HepG2 (cell line): ENCODE measurements around the gene TBC1D24. TPM values are rescaled to one million over a fixed set of nuclear protein-coding genes. Genes with fewer than 3 reads are reported as not detected.

Source experiments
- EHMT2 ChIP-seq: fragments of 200-600 bp; sonication (generic); IDR thresholded peaks from 2 replicates; pipeline ENCODE4 v1.7.0; 2017; ENCODE audit warnings: antibody characterized with exemption, low read depth, low read length, borderline replicate concordance
- HOXD1 ChIP-seq: sonication (generic); formaldehyde crosslinking; IDR thresholded peaks from 2 replicates; pipeline ENCODE4 v1.5.0; 2020; ENCODE audit warnings: missing genetic modification reagents
- IKZF1 ChIP-seq: fragments of 450-650 bp; IDR thresholded peaks from 2 replicates; pipeline ENCODE4 v1.7.1; 2016
- NR2F1 ChIP-seq, 2 experiments: fragments of 450-650 bp in 1 of 2; formaldehyde crosslinking in 1 of 2; IDR thresholded peaks; 2 replicates each; pipeline versions ENCODE4 v1.5.0 to v1.6.1; 2016 to 2020; ENCODE audit warnings: mild to moderate bottlenecking in 1 of 2, missing compliant biosample characterization in 1 of 2, missing genetic modification reagents in 1 of 2, moderate library complexity in 1 of 2
- NR2F6 ChIP-seq, 2 experiments: IDR thresholded peaks; 2 replicates each; pipeline ENCODE4 v1.6.1; 2016; ENCODE audit warnings: antibody characterized with exemption in 1 of 2, mild to moderate bottlenecking in 1 of 2
- PCBP1 ChIP-seq: fragments of 200-400 bp; formaldehyde crosslinking; IDR thresholded peaks from 2 replicates; pipeline ENCODE4 v1.6.1; 2017; ENCODE audit warnings: mild to moderate bottlenecking, low read depth, low read length, borderline replicate concordance
- PLSCR1 ChIP-seq: sonication (generic); formaldehyde crosslinking; IDR thresholded peaks from 2 replicates; pipeline ENCODE4 v1.5.0; 2020; ENCODE audit warnings: missing genetic modification reagents, mild to moderate bottlenecking, borderline replicate concordance
- RFX1 ChIP-seq: fragments of 450-650 bp; IDR thresholded peaks from 2 replicates; pipeline ENCODE4 v1.6.1; 2017
- SOX6 ChIP-seq, 2 experiments: fragments of 450-650 bp in 1 of 2; sonication (generic) in 1 of 2; formaldehyde crosslinking in 1 of 2; IDR thresholded peaks; 2 replicates each; pipeline versions ENCODE4 v1.4.0 to v1.6.1; 2017 to 2020; ENCODE audit warnings: antibody characterized with exemption in 1 of 2, mild to moderate bottlenecking in 1 of 2, missing genetic modification reagents in 1 of 2
- TAF1 ChIP-seq: sonication (generic); formaldehyde crosslinking; IDR thresholded peaks from 2 replicates; pipeline ENCODE4 v1.4.0; 2020; ENCODE audit warnings: missing genetic modification reagents
- TCF12 ChIP-seq, 2 experiments: fragments of 450-650 bp in 1 of 2; sonication (generic) in 1 of 2; formaldehyde crosslinking in 1 of 2; IDR thresholded peaks; 2 replicates each; pipeline versions ENCODE4 v1.6.1 to v1.8.0; 2017 to 2022; ENCODE audit warnings: antibody characterized with exemption in 1 of 2, mild to moderate bottlenecking in 1 of 2, missing genetic modification reagents in 1 of 2, moderate library complexity in 1 of 2
- TFDP2 ChIP-seq: sonication (generic); formaldehyde crosslinking; IDR thresholded peaks from 2 replicates; pipeline ENCODE4 v1.4.0; 2020; ENCODE audit warnings: missing genetic modification reagents
- THAP11 ChIP-seq: IDR thresholded peaks from 2 replicates; pipeline ENCODE4 v1.6.1; 2016; ENCODE audit warnings: missing biosample characterization, missing genetic modification reagents
- U2AF2 ChIP-seq: fragments of 200-400 bp; formaldehyde crosslinking; IDR thresholded peaks from 2 replicates; pipeline ENCODE4 v1.6.1; 2017; ENCODE audit warnings: low read depth, mild to moderate bottlenecking, low read length
- UBTF ChIP-seq: sonication (generic); formaldehyde crosslinking; IDR thresholded peaks from 2 replicates; pipeline ENCODE4 v1.4.0; 2020; ENCODE audit warnings: mild to moderate bottlenecking, missing genetic modification reagents
- ZFY ChIP-seq: sonication (generic); formaldehyde crosslinking; IDR thresholded peaks from 2 replicates; pipeline ENCODE4 v1.4.0; 2020; ENCODE audit warnings: missing genetic modification reagents
- ZNF121 ChIP-seq: sonication (generic); formaldehyde crosslinking; IDR thresholded peaks from 2 replicates; pipeline ENCODE4 v1.5.0; 2020; ENCODE audit warnings: mild to moderate bottlenecking, missing genetic modification reagents
- ZNF296 ChIP-seq: sonication (generic); formaldehyde crosslinking; conservative IDR thresholded peaks from 2 replicates; pipeline ENCODE4 v1.5.0; 2020; ENCODE audit warnings: mild to moderate bottlenecking, missing genetic modification reagents
- ZNF326 ChIP-seq: sonication (generic); formaldehyde crosslinking; IDR thresholded peaks from 2 replicates; pipeline ENCODE4 v1.4.0; 2020; ENCODE audit warnings: missing genetic modification reagents, borderline replicate concordance
- ZNF770 ChIP-seq: sonication (generic); formaldehyde crosslinking; IDR thresholded peaks from 2 replicates; pipeline ENCODE4 v1.5.0; 2020; ENCODE audit warnings: mild to moderate bottlenecking, missing genetic modification reagents
- ZNF772 ChIP-seq: sonication (generic); formaldehyde crosslinking; IDR thresholded peaks from 2 replicates; pipeline ENCODE4 v1.5.0; 2020; ENCODE audit warnings: mild to moderate bottlenecking, missing genetic modification reagents
- ZNF777 ChIP-seq: sonication (generic); formaldehyde crosslinking; IDR thresholded peaks from 2 replicates; pipeline ENCODE4 v1.4.0; 2020; ENCODE audit warnings: missing genetic modification reagents
- ZZZ3 ChIP-seq: sonication (generic); formaldehyde crosslinking; IDR thresholded peaks from 2 replicates; pipeline ENCODE4 v1.4.0; 2020; ENCODE audit warnings: missing genetic modification reagents, mild to moderate bottlenecking, borderline replicate concordance
- polyA plus RNA-seq, 8 experiments: library from polyadenylated mRNA; depleted of rRNA in 3 of 8; stranded (reverse) in 7 of 8; unstranded in 1 of 8; fragments of >200 nt; fragmentation: Illumina TruSeq in 4 of 8; extraction: Trizol in 4 of 8; gene quantifications; 2 replicates each; pipeline versions ENCODE4 v1.2.1 to v1.2.3, GENCODE V29; 2011 to 2016; ENCODE audit warnings: low read depth in 4 of 8, missing spikeins in 1 of 8, mixed read lengths in 1 of 8; ENCODE audit not compliant: insufficient read depth in 1 of 8
- total RNA-seq, 5 experiments: library from RNA; depleted of rRNA; stranded (reverse); fragments of >200 nt; fragmentation: Illumina TruSeq; extraction: Trizol; gene quantifications; 2 replicates each; pipeline ENCODE4 v1.2.3, GENCODE V29; 2016; ENCODE audit warnings: low read depth in 1 of 5

TBC1D24 gene
- total and polyA plus RNA-seq, 2 of the 13 experiments (the other 11 are each of a cell fraction or from before 2014, with no cell fraction given) = 7.7 to 13.7 TPM

GRCh38 chr16:2537451-2538379 lies 62.8 kb downstream of the TBC1D24 start, which contains the start of gene PDPK1 (continued):
- TF ChIP-seq ZNF296 (CRISPR knock-in tag) (no peak), U2AF2 (no peak), ZNF770 (no peak; the same call in 1 of the 2 replicates), RFX1 (no peak), HOXD1 (CRISPR knock-in tag) (no peak), NR2F6 (IDR thresholded peaks at IDR 0.05) (no peak), NR2F6 (CRISPR knock-in tag; IDR thresholded peaks at IDR 0.05) (peak; percentile 11; the same call in 1 of the 2 replicates), UBTF (CRISPR knock-in tag) (no peak; the same call in 1 of the 2 replicates), TFDP2 (CRISPR knock-in tag) (0 out of 2 replicates have a peak, but pooled peaks have one; percentile 44), TAF1 (CRISPR knock-in tag) (peak; percentile 11; the same call in 1 of the 2 replicates), EHMT2 (no peak), THAP11 (CRISPR knock-in tag) (peak; percentile 72), ZNF121 (no peak), ZZZ3 (CRISPR knock-in tag) (no peak), SOX6 (IDR thresholded peaks at IDR 0.05) (no peak), SOX6 (CRISPR knock-in tag; IDR thresholded peaks at IDR 0.05) (no peak), ZNF777 (CRISPR knock-in tag) (peak; percentile 38; the same call in 1 of the 2 replicates), NR2F1 (CRISPR knock-in tag; IDR thresholded peaks at IDR 0.05) (no peak), ZNF326 (no peak), PLSCR1 (no peak), TCF12 (IDR thresholded peaks at IDR 0.05) (no peak), TCF12 (CRISPR knock-in tag; IDR thresholded peaks at IDR 0.05) (no peak), IKZF1 (no peak), ZNF772 (CRISPR knock-in tag) (no peak), ZFY (CRISPR knock-in tag) (peak; percentile 33; the same call in 1 of the 2 replicates), PCBP1 (0 out of 2 replicates have a peak, but pooled peaks have one; percentile 26)
